HepG2 (cell line): Measurements from ENCODE around the gene KAZN. TPM values are rescaled to one million over a fixed set of nuclear protein-coding genes. Genes with fewer than 3 reads are reported as not detected.
A peak's percentile ranks its signal among the peaks of the same experiment; 100 is the strongest.

Source experiments
- ARID4A ChIP-seq: sonication (generic); formaldehyde crosslinking; IDR thresholded peaks from 2 replicates; pipeline ENCODE4 v1.5.0; 2020; ENCODE audit warnings: mild to moderate bottlenecking, missing genetic modification reagents, borderline replicate concordance
- DNMT1 ChIP-seq: sonication (generic); formaldehyde crosslinking; IDR thresholded peaks from 2 replicates; pipeline ENCODE4 v1.5.1; 2020; ENCODE audit warnings: mild to moderate bottlenecking, missing genetic modification reagents
- HMG20A ChIP-seq: IDR thresholded peaks from 2 replicates; pipeline ENCODE4 v1.6.1; 2016; ENCODE audit warnings: borderline replicate concordance
- JUND ChIP-seq: sonication (generic); formaldehyde crosslinking; IDR thresholded peaks from 2 replicates; pipeline ENCODE4 v1.8.0; 2022; ENCODE audit warnings: mild to moderate bottlenecking, missing genetic modification reagents
- LCORL ChIP-seq, 2 experiments: fragments of 450-650 bp in 1 of 2; sonication (generic) in 1 of 2; formaldehyde crosslinking in 1 of 2; IDR thresholded peaks; 2 replicates each; pipeline versions ENCODE4 v1.5.0 to v1.6.1; 2017 to 2020; ENCODE audit warnings: antibody characterized with exemption in 1 of 2, missing genetic modification reagents in 1 of 2
- MTF2 ChIP-seq: sonication (generic); formaldehyde crosslinking; IDR thresholded peaks from 2 replicates; pipeline ENCODE4 v1.5.0; 2020; ENCODE audit warnings: missing genetic modification reagents, borderline replicate concordance
- NFAT5 ChIP-seq: sonication (generic); formaldehyde crosslinking; IDR thresholded peaks from 2 replicates; pipeline ENCODE4 v1.4.0; 2020; ENCODE audit warnings: missing genetic modification reagents
- RFX3 ChIP-seq: IDR thresholded peaks from 2 replicates; pipeline ENCODE4 v1.6.1; 2016; ENCODE audit warnings: missing biosample characterization, missing genetic modification reagents
- RXRB ChIP-seq: IDR thresholded peaks from 2 replicates; pipeline ENCODE4 v1.6.1; 2016; ENCODE audit warnings: borderline replicate concordance, missing genetic modification reagents, missing compliant biosample characterization
- STAT6 ChIP-seq: sonication (generic); formaldehyde crosslinking; IDR thresholded peaks from 2 replicates; pipeline ENCODE4 v1.4.0; 2020; ENCODE audit warnings: missing genetic modification reagents, mild to moderate bottlenecking, borderline replicate concordance
- TEAD2 ChIP-seq: sonication (generic); formaldehyde crosslinking; IDR thresholded peaks from 2 replicates; pipeline ENCODE4 v1.9.0; 2021; ENCODE audit warnings: missing genetic modification reagents
- YEATS4 ChIP-seq: sonication (generic); formaldehyde crosslinking; IDR thresholded peaks from 2 replicates; pipeline ENCODE4 v1.4.0; 2020; ENCODE audit warnings: missing genetic modification reagents, borderline replicate concordance
- ZFP1 ChIP-seq: IDR thresholded peaks from 2 replicates; pipeline ENCODE4 v1.6.1; 2016
- ZNF207 ChIP-seq: fragments of 450-650 bp; IDR thresholded peaks from 2 replicates; pipeline ENCODE4 v1.6.1; 2016; ENCODE audit warnings: antibody characterized with exemption, borderline replicate concordance
- ZNF326 ChIP-seq: sonication (generic); formaldehyde crosslinking; IDR thresholded peaks from 2 replicates; pipeline ENCODE4 v1.4.0; 2020; ENCODE audit warnings: missing genetic modification reagents, borderline replicate concordance
- ZNF660 ChIP-seq: sonication (generic); formaldehyde crosslinking; IDR thresholded peaks from 2 replicates; pipeline ENCODE4 v1.5.1; 2020; ENCODE audit warnings: mild to moderate bottlenecking, low read depth, missing genetic modification reagents, borderline replicate concordance
- ZSCAN22 ChIP-seq: sonication (generic); formaldehyde crosslinking; IDR thresholded peaks from 2 replicates; pipeline ENCODE4 v1.4.0; 2020; ENCODE audit warnings: mild to moderate bottlenecking, missing genetic modification reagents
- polyA plus RNA-seq, 8 experiments: library from polyadenylated mRNA; depleted of rRNA in 3 of 8; stranded (reverse) in 7 of 8; unstranded in 1 of 8; fragments of >200 nt; fragmentation: Illumina TruSeq in 4 of 8; extraction: Trizol in 4 of 8; gene quantifications; 2 replicates each; pipeline versions ENCODE4 v1.2.1 to v1.2.3, GENCODE V29; 2011 to 2016; ENCODE audit warnings: low read depth in 4 of 8, missing spikeins in 1 of 8, mixed read lengths in 1 of 8; ENCODE audit not compliant: insufficient read depth in 1 of 8
- total RNA-seq, 5 experiments: library from RNA; depleted of rRNA; stranded (reverse); fragments of >200 nt; fragmentation: Illumina TruSeq; extraction: Trizol; gene quantifications; 2 replicates each; pipeline ENCODE4 v1.2.3, GENCODE V29; 2016; ENCODE audit warnings: low read depth in 1 of 5

The KAZN gene
- total and polyA plus RNA-seq, 2 of the 13 experiments (the other 11 are each of a cell fraction or from before 2014, with no cell fraction given): 10.4 to 13.5 TPM

GRCh38 chr1:14952626-14953314 lies 354.3 kb downstream of the KAZN start (continued):
- peak; percentile 74; the same call in 1 of the 2 replicates for TF ChIP-seq NFAT5
- no peak for TF ChIP-seq MTF2 (CRISPR knock-in tag)
- TF ChIP-seq ZFP1 (CRISPR knock-in tag): peak; percentile 71; the same call in 1 of the 2 replicates
- TF ChIP-seq RXRB (CRISPR knock-in tag): peak; percentile 94
- TF ChIP-seq JUND (CRISPR knock-in tag): no peak
- TF ChIP-seq ZSCAN22: no peak
- peak; percentile 56; the same call in 1 of the 2 replicates for TF ChIP-seq ARID4A (CRISPR knock-in tag)
- TF ChIP-seq ZNF660: no peak
- peak; percentile 78; the same call in 1 of the 2 replicates for TF ChIP-seq STAT6 (CRISPR knock-in tag)
- TF ChIP-seq HMG20A (CRISPR knock-in tag): peak; percentile 76; the same call in 1 of the 2 replicates
- no peak for TF ChIP-seq ZNF326
- peak; percentile 69 for TF ChIP-seq DNMT1 (CRISPR knock-in tag)
- TF ChIP-seq TEAD2: no peak
- no peak for TF ChIP-seq LCORL (IDR thresholded peaks at IDR 0.05)
- TF ChIP-seq LCORL (CRISPR knock-in tag; IDR thresholded peaks at IDR 0.05): peak; percentile 78; the same call in 1 of the 2 replicates
- TF ChIP-seq ZNF207: no peak
- peak; percentile 90; the same call in 1 of the 2 replicates for TF ChIP-seq YEATS4 (CRISPR knock-in tag)
- peak; percentile 40; the same call in 1 of the 2 replicates for TF ChIP-seq RFX3 (CRISPR knock-in tag)
